Measurements from ENCODE around the gene KRT6A.

DNA sequence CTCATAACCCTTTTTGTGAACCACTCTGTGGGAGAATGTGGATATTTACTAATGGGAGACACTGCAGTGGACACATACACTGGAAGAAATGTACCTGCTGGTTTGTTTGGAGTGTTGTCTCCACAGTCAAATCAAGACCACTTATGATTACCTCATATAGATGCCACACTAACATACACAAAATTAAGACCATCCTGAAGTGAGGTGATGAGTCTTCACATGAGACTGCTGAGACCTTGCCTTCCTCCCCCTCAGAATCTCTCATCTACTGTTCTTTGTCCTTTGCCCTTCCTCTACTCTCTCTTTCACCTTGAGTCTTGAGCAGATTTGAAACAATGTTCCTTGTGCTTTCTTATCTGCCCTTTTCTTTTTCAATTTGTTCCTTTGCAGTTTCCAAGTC, 4.3 kb downstream of the KRT6A start:
- TF ChIP-seq, protein P1, sequence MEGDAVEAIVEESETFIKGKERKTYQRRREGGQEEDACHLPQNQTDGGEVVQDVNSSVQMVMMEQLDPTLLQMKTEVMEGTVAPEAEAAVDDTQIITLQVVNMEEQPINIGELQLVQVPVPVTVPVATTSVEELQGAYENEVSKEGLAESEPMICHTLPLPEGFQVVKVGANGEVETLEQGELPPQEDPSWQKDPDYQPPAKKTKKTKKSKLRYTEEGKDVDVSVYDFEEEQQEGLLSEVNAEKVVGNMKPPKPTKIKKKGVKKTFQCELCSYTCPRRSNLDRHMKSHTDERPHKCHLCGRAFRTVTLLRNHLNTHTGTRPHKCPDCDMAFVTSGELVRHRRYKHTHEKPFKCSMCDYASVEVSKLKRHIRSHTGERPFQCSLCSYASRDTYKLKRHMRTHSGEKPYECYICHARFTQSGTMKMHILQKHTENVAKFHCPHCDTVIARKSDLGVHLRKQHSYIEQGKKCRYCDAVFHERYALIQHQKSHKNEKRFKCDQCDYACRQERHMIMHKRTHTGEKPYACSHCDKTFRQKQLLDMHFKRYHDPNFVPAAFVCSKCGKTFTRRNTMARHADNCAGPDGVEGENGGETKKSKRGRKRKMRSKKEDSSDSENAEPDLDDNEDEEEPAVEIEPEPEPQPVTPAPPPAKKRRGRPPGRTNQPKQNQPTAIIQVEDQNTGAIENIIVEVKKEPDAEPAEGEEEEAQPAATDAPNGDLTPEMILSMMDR (IDR thresholded peaks at IDR 0.05), result no peak
- TF ChIP-seq POLR2A (IDR thresholded peaks at IDR 0.05), result no peak
